H1 (cell line): Measurements from ENCODE around the gene VAX1. TPM values are rescaled to one million over a fixed set of nuclear protein-coding genes. Genes with fewer than 3 reads are reported as not detected.

Source experiments
- E2F6 ChIP-seq: IDR thresholded peaks from 2 replicates; pipeline ENCODE4 v1.6.1; 2012; ENCODE audit warnings: inconsistent platforms
- HDAC2 ChIP-seq, 2 experiments: fragments of 300-600 bp in 1 of 2; sonication (generic) in 1 of 2; IDR thresholded peaks; 2 replicates each; pipeline ENCODE4 v1.6.1; 2011 to 2012; ENCODE audit warnings: low read depth in 2 of 2, low read length in 2 of 2, mild to moderate bottlenecking in 2 of 2, moderate library complexity in 2 of 2, borderline replicate concordance in 1 of 2, inconsistent platforms in 1 of 2
- KDM5A ChIP-seq: fragments of 200-600 bp; IDR thresholded peaks from 2 replicates; pipeline ENCODE4 v1.7.1; 2012; ENCODE audit warnings: mild to moderate bottlenecking, low read length, inconsistent platforms, mixed read lengths
- NRF1 ChIP-seq: IDR thresholded peaks from 2 replicates; pipeline ENCODE4 v1.6.1; 2011; ENCODE audit warnings: mild to moderate bottlenecking, low read depth, low read length, improper control_type of control experiment
- POU5F1 ChIP-seq: IDR thresholded peaks from 2 replicates; pipeline ENCODE4 v1.6.1; 2011; ENCODE audit warnings: low read depth, mild to moderate bottlenecking, low read length, moderate library complexity
- SIN3A ChIP-seq, 2 experiments: IDR thresholded peaks in 1 of 2; conservative IDR thresholded peaks in 1 of 2; 2 replicates each; pipeline ENCODE4 v1.6.1; 2011 to 2012; ENCODE audit warnings: low read length in 2 of 2, improper control_type of control experiment in 1 of 2, low read depth in 1 of 2, mild to moderate bottlenecking in 1 of 2
- TAF1 ChIP-seq: IDR thresholded peaks from 2 replicates; pipeline ENCODE4 v1.6.1; 2011; ENCODE audit warnings: mild to moderate bottlenecking, low read depth, low read length
- ZNF274 ChIP-seq: IDR thresholded peaks from 2 replicates; pipeline ENCODE4 v1.7.0; 2012; ENCODE audit warnings: low read length, borderline replicate concordance; ENCODE audit errors: extremely low read depth
- polyA plus RNA-seq, 7 experiments: library from polyadenylated mRNA; depleted of rRNA in 3 of 7; stranded (reverse) in 5 of 7; unstranded in 2 of 7; fragments of >200 nt in 5 of 7; fragments of 200-250 nt in 2 of 7; gene quantifications; 1 replicate in 5 of 7; 2 replicates in 1 of 7; 4 replicates in 1 of 7; pipeline versions ENCODE4 v1.2.1 to v1.2.3, GENCODE V29; 2011 to 2013; ENCODE audit warnings: missing spikeins in 2 of 7, mixed read lengths in 2 of 7
- total RNA-seq: library from RNA; stranded (reverse); fragmentation: NEBNext Ultra II Directional; extraction: Animal tissue kit (Norgen Biotek cat#: 25700); gene quantifications from 2 replicates; pipeline ENCODE4 v1.2.1, GENCODE V29; 2021

The VAX1 gene
- total and polyA plus RNA-seq, 2 of the 8 experiments (the other 6 are each of a cell fraction or from before 2014, with no cell fraction given), result not detected

DNA sequence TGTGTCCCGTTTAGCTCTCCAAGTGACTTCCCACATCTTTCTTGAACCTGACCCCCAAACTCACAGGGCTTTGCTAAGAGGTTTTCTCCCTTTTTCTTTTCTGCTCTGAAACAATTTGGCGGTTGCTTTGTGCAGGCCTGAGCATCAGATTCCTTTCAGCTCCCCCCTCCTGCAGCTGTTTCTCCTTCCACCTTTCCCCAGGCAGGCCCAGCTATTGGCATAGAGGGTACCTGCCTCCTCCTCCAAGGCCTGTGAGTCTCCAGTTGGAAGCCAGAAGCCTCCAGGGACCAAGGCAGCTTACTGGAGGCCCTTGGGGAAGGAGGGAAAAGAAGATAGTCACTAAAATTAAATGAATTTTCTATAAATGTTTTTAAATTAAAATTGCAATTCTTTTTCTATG is 7.7 kb downstream of the VAX1 start (continued):
- TF ChIP-seq SIN3A (conservative IDR thresholded peaks at IDR 0.05 in 1 of 2, IDR thresholded peaks at IDR 0.05 in 1 of 2; ENCODE audit: low read depth in 1 of 2, low read length in 2 of 2) (no peak), HDAC2 (IDR thresholded peaks at IDR 0.05; ENCODE audit: borderline replicate concordance in 1 of 2, low read depth in 2 of 2, low read length in 2 of 2) (no peak), KDM5A (no peak), TAF1 (no peak), E2F6 (no peak), NRF1 (no peak), POU5F1 (no peak), ZNF274 (no peak)
